Mammary epithelial cell (primary cell): Measurements from ENCODE around the gene SREK1IP1.

Experiments
- CTCF ChIP-seq, 2 donors: IDR thresholded peaks in 1 of 2; conservative IDR thresholded peaks in 1 of 2; 2 replicates each; pipeline ENCODE4 v1.5.1; 2011 to 2012; ENCODE audit warnings: inconsistent platforms in 2 of 2, low read length in 2 of 2, mild to moderate bottlenecking in 2 of 2, control low read depth in 1 of 2, low read depth in 1 of 2; ENCODE audit not compliant: insufficient read depth in 1 of 2; ENCODE audit errors: extremely low read depth in 1 of 2
- EZH2 ChIP-seq: IDR thresholded peaks from 2 replicates; pipeline ENCODE4 v1.6.1; 2012; ENCODE audit warnings: low read length, inconsistent platforms, borderline replicate concordance

GRCh38 chr5:64765804-64766504, 2.5 kb downstream of the SREK1IP1 start:
- TF ChIP-seq CTCF (conservative IDR thresholded peaks at IDR 0.05 in 1 of 2, IDR thresholded peaks at IDR 0.05 in 1 of 2; ENCODE audit: extremely low read depth in 1 of 2, insufficient read depth in 1 of 2, low read depth in 1 of 2, low read length in 2 of 2) (no peak), EZH2 (no peak)
